NCI-H2171 (cell line): ENCODE data around the gene TRAF7.
A peak's percentile ranks its signal among the peaks of the same experiment; 100 is the strongest.

Experiments used
- DNase-seq: peaks from one replicate; lab custom pipeline; 2025; lab: John Stamatoyannopoulos, UW

TRAF7 gene

DNA sequence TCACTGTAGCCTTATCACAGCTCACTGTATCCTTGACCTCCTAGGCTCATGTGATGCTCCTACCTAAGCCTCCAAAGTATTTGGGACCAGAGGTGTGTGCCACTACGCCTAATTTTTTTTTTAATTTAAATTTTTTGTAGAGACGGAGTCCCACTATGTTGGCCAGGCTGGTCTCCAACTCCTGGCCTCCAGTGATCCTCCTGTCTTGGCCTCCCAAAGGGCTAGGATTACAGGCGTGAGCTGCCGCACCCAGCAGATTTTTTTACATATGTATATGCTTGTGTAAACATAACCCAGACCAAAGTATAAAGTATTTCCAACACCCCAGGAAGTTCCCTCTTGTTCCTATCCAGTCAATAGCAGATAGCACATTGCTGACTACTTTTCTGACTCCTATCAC lies 60.7 kb downstream of the TRAF7 start:
- DNase-seq, result no peak

DNA sequence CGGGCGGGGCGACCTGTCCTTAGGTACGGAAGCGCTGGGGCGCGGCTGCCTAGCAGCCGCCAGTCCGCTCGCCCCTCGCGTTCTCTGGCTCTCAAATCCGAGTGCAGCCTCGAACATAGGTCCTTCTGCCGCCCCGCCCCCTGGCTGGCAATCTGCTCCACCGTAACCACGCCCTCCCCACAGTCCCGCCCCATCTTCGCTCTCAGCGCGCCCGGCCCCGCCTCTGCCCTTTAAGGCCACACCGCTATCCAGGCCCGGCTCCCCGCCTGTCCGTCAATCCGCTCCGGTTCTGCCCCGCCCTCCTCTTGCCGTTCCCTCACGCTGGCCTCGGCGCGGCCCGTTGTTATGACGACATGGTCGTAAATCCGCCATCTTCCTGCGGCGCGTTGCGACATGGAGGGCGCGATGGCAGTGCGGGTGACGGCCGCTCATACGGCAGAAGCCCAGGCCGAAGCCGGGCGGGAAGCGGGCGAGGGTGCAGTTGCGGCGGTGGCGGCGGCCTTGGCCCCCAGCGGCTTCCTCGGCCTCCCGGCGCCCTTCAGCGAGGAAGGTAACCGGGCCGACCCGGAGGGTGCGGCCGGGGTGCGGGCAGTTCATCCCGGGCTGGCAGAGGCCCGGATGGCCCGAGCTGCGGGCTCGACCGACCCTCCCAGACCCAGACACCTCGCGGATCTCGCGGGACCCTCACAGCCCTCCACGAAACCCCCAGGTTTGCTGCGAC lies 67.8 kb downstream of the TRAF7 start, which contains the start of gene E4F1:
Gene E4F1 (plus strand): TSS at position 371 of the 721 bp plus-strand sequence. CDS start 23 bp downstream, at position 394.
- peak; percentile 99 for DNase-seq

DNA sequence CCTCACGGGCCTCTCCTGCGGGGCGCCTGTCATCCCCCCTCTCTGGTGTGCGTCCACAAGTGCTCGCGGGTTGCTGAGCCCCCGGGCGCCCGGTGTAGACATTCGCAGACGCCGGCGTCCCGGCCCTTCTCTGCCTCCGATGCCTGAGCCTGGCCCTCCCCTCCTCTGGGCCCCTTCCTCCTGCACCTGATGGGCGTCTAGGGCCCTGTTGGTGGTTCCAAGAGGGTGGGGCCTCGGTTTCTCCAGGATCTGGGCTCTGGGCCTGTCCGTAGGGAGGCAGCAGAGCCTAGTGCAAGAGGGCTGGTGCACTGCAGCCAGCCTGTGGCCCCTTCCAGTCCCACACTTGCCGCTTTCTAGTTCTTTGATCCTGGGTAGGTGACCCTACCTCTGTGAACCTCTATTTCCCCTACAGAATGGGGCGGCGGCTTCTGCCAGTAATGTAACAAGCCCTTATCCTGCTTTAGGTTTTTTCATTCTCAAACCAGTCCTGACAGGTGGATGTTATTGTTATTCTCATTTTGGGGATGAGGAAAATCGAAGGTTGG lies 68.4 kb downstream of the TRAF7 start:
- DNase-seq, result no peak

DNA sequence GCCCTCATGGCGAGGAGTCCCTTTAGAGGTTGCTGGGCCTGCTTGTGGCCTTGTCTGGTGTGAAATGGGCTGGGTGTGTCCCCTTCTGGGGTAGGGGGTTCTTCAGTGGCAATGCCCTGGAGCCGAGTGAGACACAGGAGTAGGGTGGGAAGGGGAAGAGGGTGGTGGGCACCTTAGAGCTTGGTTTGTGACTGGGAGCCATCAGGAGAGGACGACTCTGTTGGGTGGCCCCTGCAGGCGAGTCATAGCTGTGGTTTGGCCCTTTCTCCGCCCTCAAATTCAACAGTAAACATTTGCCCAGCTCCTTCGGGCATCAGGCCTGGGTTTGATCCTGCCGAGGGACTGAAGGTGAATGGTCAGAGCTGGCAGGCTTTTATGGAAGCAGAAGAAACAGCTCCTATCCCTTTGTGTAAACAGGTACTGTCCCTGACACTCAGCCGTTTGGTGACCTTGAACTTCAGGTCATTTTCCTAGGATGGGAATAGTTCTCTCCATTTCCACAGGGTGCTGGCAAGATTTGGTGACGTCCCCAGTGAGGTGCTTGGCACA lies 70.7 kb downstream of the TRAF7 start:
- no peak for DNase-seq

DNA sequence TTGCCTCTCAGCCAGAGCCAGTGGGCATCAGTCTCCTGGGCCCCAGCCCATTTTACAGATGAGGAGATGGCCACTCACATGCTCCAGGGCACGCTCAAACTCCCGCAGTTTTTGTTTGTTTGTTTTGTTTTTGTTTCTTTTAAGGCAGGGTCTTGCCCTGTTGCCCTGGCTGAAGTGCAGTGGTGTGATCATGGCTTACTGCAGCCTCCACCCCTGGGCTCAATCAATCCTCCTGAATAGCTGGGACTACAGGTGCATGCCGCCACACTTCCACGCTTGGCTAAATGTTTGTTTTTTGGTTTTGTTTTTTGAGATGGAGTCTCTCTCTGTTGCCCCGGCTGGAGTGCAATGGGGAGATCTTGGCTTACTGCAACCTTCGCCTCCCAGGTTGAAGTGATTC lies 71.3 kb downstream of the TRAF7 start:
- DNase-seq, result no peak
